Measurements from ENCODE around the gene FBXO24.

DNA sequence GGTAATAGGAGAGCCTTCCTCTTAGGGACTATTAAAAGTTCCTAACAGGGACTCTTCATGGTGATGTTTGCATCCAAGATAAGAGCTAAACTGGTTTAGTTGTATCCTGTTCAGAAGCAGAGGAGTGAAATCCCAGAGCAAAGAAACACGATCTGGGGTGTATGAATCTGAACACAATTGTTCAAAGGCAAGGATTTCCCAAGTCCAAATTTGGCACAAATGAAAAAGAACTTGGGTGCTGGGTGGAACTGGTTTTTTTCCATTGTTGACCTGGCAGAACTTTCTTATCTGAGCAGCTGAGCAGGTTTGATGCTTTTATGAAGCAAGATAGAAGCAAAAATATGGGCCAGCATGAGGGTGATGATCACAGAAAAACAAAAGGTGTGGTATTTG is 41.2 kb upstream of the FBXO24 start:
- TF ChIP-seq, protein P1, sequence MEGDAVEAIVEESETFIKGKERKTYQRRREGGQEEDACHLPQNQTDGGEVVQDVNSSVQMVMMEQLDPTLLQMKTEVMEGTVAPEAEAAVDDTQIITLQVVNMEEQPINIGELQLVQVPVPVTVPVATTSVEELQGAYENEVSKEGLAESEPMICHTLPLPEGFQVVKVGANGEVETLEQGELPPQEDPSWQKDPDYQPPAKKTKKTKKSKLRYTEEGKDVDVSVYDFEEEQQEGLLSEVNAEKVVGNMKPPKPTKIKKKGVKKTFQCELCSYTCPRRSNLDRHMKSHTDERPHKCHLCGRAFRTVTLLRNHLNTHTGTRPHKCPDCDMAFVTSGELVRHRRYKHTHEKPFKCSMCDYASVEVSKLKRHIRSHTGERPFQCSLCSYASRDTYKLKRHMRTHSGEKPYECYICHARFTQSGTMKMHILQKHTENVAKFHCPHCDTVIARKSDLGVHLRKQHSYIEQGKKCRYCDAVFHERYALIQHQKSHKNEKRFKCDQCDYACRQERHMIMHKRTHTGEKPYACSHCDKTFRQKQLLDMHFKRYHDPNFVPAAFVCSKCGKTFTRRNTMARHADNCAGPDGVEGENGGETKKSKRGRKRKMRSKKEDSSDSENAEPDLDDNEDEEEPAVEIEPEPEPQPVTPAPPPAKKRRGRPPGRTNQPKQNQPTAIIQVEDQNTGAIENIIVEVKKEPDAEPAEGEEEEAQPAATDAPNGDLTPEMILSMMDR (conservative IDR thresholded peaks at IDR 0.05 in 1 of 2, IDR thresholded peaks at IDR 0.05 in 1 of 2; ENCODE audit: low read depth in 1 of 2, low read length in 2 of 2): no peak
- no peak for TF ChIP-seq EZH2 (IDR thresholded peaks at IDR 0.05; ENCODE audit: low read length, missing control alignments)
